Kidney (tissue), 14 donors: ENCODE measurements around the gene PRDM15. TPM values are rescaled to one million over a fixed set of nuclear protein-coding genes. Genes with fewer than 3 reads are reported as not detected.

Experiments used
- DNase-seq, 5 donors: peaks; one replicate each; pipeline ENCODE4 v3.0.0-alpha.2; 2013 to 2020
- FAIRE-seq: peaks from 2 replicates; lab custom pipeline; 2012; peaks lifted over from hg19 to GRCh38; lab: Jason Lieb, UNC
- H3K27ac ChIP-seq, 2 donors: one replicate each; pipeline ENCODE4 v1.7.0; 2013; ENCODE audit warnings: low read depth in 2 of 2, low read length in 2 of 2, inconsistent platforms in 1 of 2
- H3K27me3 ChIP-seq: one replicate; pipeline ENCODE4 v1.7.1; 2013; ENCODE audit warnings: low read length, inconsistent platforms; ENCODE audit not compliant: control insufficient read depth, insufficient read depth
- H3K36me3 ChIP-seq, 3 donors: one replicate each; pipeline versions ENCODE4 v1.7.0 to v1.7.1; 2013; ENCODE audit warnings: low read length in 3 of 3, control low read depth in 1 of 3, inconsistent platforms in 1 of 3; ENCODE audit not compliant: insufficient read depth in 3 of 3, control insufficient read depth in 2 of 3
- H3K4me1 ChIP-seq, 3 donors: one replicate each; pipeline versions ENCODE4 v1.7.0 to v1.7.1; 2013; ENCODE audit warnings: low read length in 3 of 3, inconsistent platforms in 1 of 3, low read depth in 1 of 3; ENCODE audit not compliant: control insufficient read depth in 2 of 3, insufficient read depth in 2 of 3
- H3K4me3 ChIP-seq, 3 donors: one replicate each; pipeline versions ENCODE4 v1.7.0 to v1.8.1; 2013; ENCODE audit warnings: low read length in 3 of 3, control low read depth in 1 of 3, inconsistent platforms in 1 of 3
- H3K9ac ChIP-seq, 3 donors: one replicate each; pipeline versions ENCODE4 v1.7.0 to v1.7.1; 2013; ENCODE audit warnings: low read length in 3 of 3, control low read depth in 1 of 3, inconsistent platforms in 1 of 3
- H3K9me3 ChIP-seq, 3 donors: one replicate each; pipeline versions ENCODE4 v1.7.0 to v1.7.1; 2013; ENCODE audit warnings: low read length in 3 of 3, control low read depth in 1 of 3, inconsistent platforms in 1 of 3; ENCODE audit not compliant: control insufficient read depth in 2 of 3, insufficient read depth in 1 of 3
- intact Hi-C: fragments of 100-400 bp; cut with DNase I; formaldehyde crosslinking; loops from one replicate; pipeline ENCODE4 v1.11.1; 2022
- polyA plus RNA-seq: library from polyadenylated mRNA; stranded (reverse); fragments of 350-450 nt; fragmentation: Illumina TruSeq; extraction: RNeasy Lipid Tissue Mini Kit (QIAGEN cat#74804); gene quantifications from one replicate; pipeline ENCODE4 v1.2.3, GENCODE V29; 2014; ENCODE audit warnings: low read depth, low replicate concordance; ENCODE audit not compliant: insufficient read depth
- total RNA-seq: library from RNA; stranded (reverse); fragmentation: NEBNext Ultra II Directional; extraction: Animal tissue kit (Norgen Biotek cat#: 25700); gene quantifications from one replicate; pipeline ENCODE4 v1.2.1, GENCODE V29; 2021
- TF ChIP-seq, protein P1 (sequence below): IDR thresholded peaks from 3 replicates; pipeline ENCODE4 v1.5.1; 2012; ENCODE audit warnings: mild to moderate bottlenecking, moderate library complexity, borderline replicate concordance; ENCODE audit not compliant: insufficient read depth; ENCODE audit errors: extremely low read depth
- donor health status: control.
- donor health status: control.
- donor health status: control.
- donor health status: control.
- donor health status: control.
- donor health status: DM: yes; HTN: yes; CAD: no.
- donor health status: Normal renal cell carcinoma (clear cell type).

Gene PRDM15
- total and polyA plus RNA-seq, 2 donors from 2014 or later = 1.3 to 8.4 TPM

DNA sequence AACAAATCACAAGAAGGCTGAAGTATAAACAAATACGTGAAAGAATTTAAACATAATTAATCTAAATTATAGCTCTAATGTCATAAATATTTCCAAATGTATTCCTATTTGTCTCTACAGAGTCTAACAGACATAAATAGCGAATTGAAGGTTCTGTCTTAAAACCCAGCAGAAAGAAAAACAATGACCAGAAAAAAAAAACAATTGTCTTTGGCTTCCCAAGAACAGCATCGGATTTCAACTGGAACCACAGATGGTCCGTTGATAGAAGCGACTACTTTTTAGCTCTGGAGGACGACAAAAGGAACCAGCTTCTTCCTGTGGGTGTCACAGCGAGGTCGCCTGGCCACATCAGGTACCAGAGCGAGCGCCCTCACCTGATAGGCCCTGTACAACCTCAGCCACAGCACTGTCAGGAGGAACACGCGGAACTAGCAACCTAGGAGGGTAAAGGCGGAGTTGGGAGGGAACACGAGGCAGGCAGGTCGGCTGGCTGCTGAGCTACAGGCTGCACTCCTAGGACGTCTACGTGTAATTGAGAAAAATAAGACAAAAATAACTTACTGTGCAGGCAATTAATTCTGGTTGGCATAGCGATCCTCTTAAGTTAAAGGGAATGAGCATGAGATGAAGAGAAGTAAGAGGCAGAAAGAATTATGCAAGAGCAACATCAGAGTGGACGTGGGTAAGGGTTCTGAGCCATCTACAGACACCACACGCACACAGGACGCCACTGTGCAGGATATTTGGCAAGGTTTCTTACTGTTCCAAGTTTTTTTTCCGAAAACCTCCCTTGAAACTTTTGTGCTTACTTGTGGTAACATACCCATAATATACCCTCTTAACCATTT lies 16.7 kb upstream of the PRDM15 start:
- DNase-seq (peak in 3 of 5 donors; percentile 17 to 32 (median 29)), FAIRE-seq (no peak)
- H3K27ac ChIP-seq = no peak overlapping the region

DNA sequence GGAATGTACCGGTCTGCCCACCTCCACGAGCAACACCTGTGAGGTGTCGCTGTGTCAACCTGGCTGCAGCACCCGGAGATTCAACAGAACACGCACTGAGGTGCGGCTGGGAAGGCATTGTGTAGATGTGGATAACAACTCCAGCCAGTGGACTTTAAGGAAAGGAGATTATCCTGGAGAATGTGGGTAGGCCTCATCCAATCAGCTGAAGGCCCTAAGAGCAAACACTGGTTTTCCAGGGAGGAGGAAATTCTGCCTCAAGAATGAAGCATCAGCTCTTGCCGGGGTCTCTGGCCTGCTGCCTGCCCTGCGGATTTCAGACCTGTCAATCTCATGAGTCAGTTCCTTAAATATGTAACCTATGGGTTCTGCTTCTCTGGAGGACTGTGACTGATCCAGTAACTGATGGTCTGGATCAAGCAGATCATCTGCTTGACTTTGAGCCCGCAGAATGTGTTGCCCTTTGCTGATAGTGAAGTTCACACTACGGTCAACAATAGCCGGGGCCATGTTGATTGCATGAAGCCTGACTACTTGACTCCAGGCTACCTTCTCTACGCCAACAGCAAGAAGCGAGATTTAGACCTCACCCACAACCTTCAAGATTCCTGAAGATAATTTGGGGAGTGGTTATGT lies 15.9 kb upstream of the PRDM15 start:
- intact Hi-C loops = no loop called here
- DNase-seq = no peak
- H3K9ac ChIP-seq = no peak overlapping the region
- no peaks in the 10 kb centered on the region for H3K9me3 ChIP-seq
- H3K4me1 ChIP-seq = no peaks in the 10 kb centered on the region
- H3K27me3 ChIP-seq = no peaks in the 10 kb centered on the region
- no peak overlapping the region for H3K4me3 ChIP-seq
- H3K27ac ChIP-seq = no peak overlapping the region
- H3K36me3 ChIP-seq = peaks cover 0 to 2% (median 0%) of the 10 kb centered on the region in 3 donors
- no peak for FAIRE-seq
- TF ChIP-seq, protein P1, sequence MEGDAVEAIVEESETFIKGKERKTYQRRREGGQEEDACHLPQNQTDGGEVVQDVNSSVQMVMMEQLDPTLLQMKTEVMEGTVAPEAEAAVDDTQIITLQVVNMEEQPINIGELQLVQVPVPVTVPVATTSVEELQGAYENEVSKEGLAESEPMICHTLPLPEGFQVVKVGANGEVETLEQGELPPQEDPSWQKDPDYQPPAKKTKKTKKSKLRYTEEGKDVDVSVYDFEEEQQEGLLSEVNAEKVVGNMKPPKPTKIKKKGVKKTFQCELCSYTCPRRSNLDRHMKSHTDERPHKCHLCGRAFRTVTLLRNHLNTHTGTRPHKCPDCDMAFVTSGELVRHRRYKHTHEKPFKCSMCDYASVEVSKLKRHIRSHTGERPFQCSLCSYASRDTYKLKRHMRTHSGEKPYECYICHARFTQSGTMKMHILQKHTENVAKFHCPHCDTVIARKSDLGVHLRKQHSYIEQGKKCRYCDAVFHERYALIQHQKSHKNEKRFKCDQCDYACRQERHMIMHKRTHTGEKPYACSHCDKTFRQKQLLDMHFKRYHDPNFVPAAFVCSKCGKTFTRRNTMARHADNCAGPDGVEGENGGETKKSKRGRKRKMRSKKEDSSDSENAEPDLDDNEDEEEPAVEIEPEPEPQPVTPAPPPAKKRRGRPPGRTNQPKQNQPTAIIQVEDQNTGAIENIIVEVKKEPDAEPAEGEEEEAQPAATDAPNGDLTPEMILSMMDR = no peak

More for the DNA sequence above, 16.7 kb upstream of the PRDM15 start:
- Histone ChIP-seq H3K9me3 (no peaks in the 10 kb centered on the region), H3K36me3 (peaks cover 0 to 2% (median 0%) of the 10 kb centered on the region in 3 donors), H3K4me1 (no peaks in the 10 kb centered on the region), H3K27me3 (no peaks in the 10 kb centered on the region), H3K4me3 (no peak overlapping the region), H3K9ac (no peak overlapping the region)
- intact Hi-C loops = no loop called here
- TF ChIP-seq, protein P1 = no peak

DNA sequence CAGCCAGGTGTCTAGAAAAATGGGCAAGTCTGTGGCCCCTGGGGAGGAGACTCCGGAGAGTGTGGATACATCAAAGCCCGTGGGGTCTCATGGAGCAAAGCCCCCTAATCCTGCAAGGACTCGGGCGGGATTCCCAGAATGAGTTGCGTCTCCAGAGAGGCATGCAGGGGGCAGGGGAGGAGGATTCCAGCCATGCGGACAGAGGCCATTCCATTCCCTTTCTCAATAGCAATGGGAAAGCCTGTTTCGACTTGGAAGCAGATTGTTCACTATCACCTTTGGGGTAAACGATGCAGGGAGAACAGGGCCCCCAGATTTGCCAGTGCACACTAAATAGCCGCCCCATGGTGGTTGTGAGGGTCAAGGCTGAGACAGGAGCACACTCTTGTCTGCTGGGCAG lies 15.4 kb upstream of the PRDM15 start:
- Histone ChIP-seq H3K27ac (no peak overlapping the region), H3K4me3 (no peak overlapping the region), H3K9me3 (no peaks in the 10 kb centered on the region), H3K4me1 (no peaks in the 10 kb centered on the region), H3K36me3 (peaks cover 0 to 2% (median 0%) of the 10 kb centered on the region in 3 donors), H3K9ac (no peak overlapping the region), H3K27me3 (no peaks in the 10 kb centered on the region)
- FAIRE-seq (no peak), DNase-seq (peak in 1 of 5 donors; percentile 22)
- TF ChIP-seq, protein P1 = no peak
- intact Hi-C loops = no loop called here
